Omental fat pad (tissue), 4 donors: Measurements from ENCODE around the gene ANK3. TPM values are rescaled to one million over a fixed set of nuclear protein-coding genes. Genes with fewer than 3 reads are reported as not detected.

Experiments
- ATAC-seq: fragments of 150-250 bp; one replicate; pipeline ENCODE4 v1.9.1; 2016; ENCODE audit warnings: mild to moderate bottlenecking, moderate library complexity; ENCODE audit not compliant: low FRiP score
- DNase-seq: peaks from one replicate; pipeline ENCODE4 v3.0.0-alpha.2; 2019; ENCODE audit warnings: low spot score
- total RNA-seq, 4 donors: library from RNA; depleted of rRNA; stranded (reverse); fragments of >200 nt; gene quantifications; one replicate each; pipeline ENCODE4 v1.1.0, GENCODE V29; 2016
- TF ChIP-seq, protein P1 (sequence below), 3 donors: fragments of 450-650 bp; IDR thresholded peaks; one replicate each; pipeline ENCODE4 v1.5.1; 2016 to 2017; ENCODE audit warnings: antibody characterized with exemption in 3 of 3, mild to moderate bottlenecking in 3 of 3, moderate library complexity in 2 of 3

ANK3 gene
- total RNA-seq, 4 donors from 2014 or later = 10.5 to 22.5 (median 13.3) TPM

DNA sequence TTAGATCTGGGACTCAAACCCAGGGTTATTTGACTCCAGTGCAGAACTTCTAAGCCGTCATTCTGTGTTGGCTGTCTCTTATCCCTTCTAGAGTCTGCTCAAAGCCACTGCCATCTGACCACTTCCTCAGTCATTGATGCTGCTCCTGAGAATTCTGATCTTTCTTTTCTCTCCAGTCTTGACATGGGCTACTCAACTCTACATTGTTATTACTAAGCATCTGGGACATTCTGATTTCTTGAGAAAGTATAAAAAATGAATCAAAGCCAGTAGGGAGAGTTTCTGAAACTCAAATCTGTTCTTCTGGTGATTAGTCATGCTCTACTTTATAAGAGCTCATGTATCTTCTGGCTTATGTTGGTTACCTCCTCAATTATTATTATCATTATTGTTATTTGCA lies 48.7 kb downstream of the ANK3 start:
- ATAC-seq (no peak), DNase-seq (no peak)
- TF ChIP-seq, protein P1, sequence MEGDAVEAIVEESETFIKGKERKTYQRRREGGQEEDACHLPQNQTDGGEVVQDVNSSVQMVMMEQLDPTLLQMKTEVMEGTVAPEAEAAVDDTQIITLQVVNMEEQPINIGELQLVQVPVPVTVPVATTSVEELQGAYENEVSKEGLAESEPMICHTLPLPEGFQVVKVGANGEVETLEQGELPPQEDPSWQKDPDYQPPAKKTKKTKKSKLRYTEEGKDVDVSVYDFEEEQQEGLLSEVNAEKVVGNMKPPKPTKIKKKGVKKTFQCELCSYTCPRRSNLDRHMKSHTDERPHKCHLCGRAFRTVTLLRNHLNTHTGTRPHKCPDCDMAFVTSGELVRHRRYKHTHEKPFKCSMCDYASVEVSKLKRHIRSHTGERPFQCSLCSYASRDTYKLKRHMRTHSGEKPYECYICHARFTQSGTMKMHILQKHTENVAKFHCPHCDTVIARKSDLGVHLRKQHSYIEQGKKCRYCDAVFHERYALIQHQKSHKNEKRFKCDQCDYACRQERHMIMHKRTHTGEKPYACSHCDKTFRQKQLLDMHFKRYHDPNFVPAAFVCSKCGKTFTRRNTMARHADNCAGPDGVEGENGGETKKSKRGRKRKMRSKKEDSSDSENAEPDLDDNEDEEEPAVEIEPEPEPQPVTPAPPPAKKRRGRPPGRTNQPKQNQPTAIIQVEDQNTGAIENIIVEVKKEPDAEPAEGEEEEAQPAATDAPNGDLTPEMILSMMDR (IDR thresholded peaks at IDR 0.05) = no peak

DNA sequence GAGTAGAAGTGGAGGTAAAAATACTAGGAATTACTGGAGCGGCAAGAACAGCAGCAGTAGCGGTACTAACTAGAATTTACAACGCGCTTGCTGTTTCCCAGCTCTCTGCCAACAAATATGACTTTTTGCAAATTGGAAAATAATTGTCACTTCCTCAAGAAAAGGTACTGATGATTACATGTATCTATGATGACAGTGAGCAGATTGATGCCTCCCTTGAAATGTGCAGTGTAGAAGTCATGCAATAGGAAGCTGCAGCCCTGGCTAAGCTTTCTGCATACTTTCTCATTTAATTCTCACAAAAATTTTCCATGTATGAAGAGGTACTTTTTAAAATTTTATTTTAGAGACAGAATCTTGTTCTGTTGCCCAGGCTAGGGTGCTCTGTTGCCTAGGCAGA lies 49.9 kb downstream of the ANK3 start:
- DNase-seq (no peak), ATAC-seq (no peak)
- TF ChIP-seq, protein P1 (IDR thresholded peaks at IDR 0.05) = no peak

DNA sequence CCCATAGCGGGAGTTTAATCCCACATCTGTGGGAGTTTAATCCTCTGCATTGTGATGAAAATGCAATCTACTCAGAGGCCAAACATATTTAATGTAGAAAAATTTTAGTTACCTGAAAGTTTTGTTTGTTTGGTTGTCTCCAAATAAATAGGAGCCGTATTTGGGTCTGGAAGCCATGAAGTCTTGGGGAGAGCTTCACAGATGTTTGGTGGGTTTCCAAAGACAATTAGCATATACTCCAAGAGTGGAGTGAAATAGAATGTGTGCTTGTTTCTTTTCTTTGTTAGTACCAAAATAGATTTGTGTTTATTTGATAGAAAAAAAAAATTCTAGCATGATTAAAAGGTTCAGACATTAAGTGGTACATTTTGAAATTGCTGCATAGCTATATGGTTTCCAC lies 50.9 kb downstream of the ANK3 start:
- ATAC-seq (no peak), DNase-seq (no peak)
- TF ChIP-seq, protein P1 (IDR thresholded peaks at IDR 0.05) = no peak

DNA sequence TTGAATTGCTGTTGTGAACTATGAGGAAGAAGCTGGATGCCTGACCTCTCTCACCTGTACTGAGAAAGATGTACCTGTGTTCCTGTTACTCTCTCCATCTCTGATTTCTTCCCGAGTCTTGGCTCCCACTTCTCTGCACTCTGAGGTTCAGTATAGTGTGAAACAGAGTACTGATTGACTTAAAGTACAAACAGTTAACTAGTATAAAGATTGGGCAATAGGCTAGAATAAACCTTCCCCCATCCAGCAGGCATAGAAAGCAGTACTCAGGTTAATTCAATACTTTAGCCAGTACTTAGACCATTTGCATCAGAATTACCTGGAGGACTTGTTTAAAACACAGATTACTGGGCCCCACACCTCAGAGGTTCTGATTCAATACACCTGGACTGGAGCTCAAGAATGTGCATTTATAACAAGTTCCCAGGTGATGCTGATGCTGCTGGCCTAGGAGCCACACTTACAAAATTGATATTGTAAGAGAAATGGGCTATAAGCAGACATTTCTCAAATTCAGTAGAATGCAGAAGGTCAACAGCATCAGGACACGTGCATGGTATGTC lies 51.6 kb downstream of the ANK3 start:
- TF ChIP-seq, protein P1 (IDR thresholded peaks at IDR 0.05) = no peak
- ATAC-seq (no peak), DNase-seq (no peak)

DNA sequence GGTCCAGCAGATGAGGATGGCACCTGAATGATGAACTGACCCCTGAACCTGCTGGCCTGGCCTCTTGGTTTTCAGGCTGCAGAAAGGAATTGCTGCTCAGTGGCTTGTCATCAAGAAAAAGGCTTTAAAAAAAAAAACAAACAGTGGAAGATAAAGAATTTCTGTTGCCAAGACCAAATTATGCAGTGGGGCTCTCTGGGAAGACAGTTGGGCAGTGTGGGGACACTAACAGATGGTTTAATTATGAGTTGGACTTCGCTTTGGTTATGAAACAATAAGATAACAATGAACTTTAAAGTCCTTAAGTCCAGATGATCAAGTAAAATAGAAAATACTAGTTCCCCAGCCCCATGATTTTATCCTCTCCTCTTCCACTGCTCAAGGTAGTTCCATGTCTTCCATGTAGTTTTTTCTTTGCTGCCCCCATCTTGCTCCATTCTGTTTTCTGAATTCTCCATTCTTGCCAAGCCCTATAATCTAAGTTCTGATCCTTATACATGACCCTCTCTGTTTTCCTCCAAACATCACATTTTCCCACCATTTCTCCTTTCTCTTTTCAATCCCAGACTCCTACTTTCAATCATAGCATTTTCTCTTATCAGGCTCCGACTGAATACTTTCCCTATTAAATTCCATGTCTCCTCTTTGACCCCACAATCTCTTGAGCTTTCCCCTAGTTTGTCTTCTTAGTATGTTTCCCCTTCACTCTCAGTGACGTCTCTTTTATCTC lies 52.6 kb downstream of the ANK3 start:
- DNase-seq (no peak), ATAC-seq (no peak)
- TF ChIP-seq, protein P1 (IDR thresholded peaks at IDR 0.05) = no peak

DNA sequence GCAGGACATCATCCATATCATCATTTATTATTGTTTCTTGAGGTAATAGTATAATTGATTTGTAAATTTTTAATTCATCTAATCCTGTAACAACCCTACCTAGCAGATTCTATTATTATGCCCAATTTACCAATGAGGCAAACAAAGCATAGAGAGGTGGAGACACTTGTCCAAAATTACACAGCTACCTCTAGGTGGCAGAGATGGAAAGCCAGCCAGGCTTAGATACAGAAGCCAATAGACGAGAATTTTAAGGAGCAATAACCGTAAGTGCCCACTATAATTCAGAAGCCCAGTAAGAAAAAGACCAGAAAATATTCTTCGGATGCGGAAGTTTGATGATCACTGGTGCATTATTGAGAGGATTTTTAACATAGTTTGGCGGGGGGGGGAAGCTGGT lies 54.0 kb downstream of the ANK3 start:
- TF ChIP-seq, protein P1 (IDR thresholded peaks at IDR 0.05) = no peak
- ATAC-seq (no peak), DNase-seq (no peak)

DNA sequence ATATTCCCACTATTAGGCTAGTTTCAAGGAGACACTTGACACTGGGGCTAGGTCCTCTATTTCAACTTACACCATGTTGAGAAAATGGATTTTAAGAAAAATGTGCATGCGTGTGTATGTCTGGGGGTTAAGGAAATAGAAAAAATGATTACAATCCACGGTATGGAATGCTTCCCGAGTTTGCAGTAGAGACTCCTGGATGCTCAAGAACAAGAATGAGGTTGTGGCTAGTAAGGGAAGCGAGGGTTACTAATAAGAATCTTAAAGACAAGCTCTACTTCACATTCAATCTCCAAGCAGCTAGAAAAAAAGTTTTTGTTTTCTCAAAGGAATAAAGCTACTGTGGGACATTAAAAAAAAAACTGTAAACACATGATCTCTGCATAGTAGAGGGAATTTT lies 54.7 kb downstream of the ANK3 start:
- ATAC-seq = no peak
- TF ChIP-seq, protein P1 (IDR thresholded peaks at IDR 0.05) = no peak

More for the DNA sequence above, 54.7 kb downstream of the ANK3 start:
- no peak for DNase-seq
